Effector memory CD4-positive, alpha-beta T cell (primary cell): Measurements from ENCODE around the gene KRI1.
"Not testable (repeated sequence)": the region's sequence is repeated elsewhere in the genome, so short reads cannot be mapped to it uniquely, and the experiment has no call there.

Experiments
- DNase-seq, 3 donors: peaks; one replicate each; pipeline ENCODE4 v3.0.0-alpha.2; 2020
- H3K27ac ChIP-seq: 2 replicates; pipeline ENCODE4 v1.7.0; 2013; ENCODE audit warnings: mild to moderate bottlenecking, low read length, moderate library complexity; ENCODE audit not compliant: insufficient read depth, poor library complexity, severe bottlenecking
- H3K27me3 ChIP-seq: replicated peaks from 2 replicates; pipeline ENCODE4 v1.7.0; 2013; ENCODE audit warnings: mild to moderate bottlenecking, low read length; ENCODE audit not compliant: insufficient read depth, control insufficient read depth, poor library complexity, severe bottlenecking
- H3K36me3 ChIP-seq: 2 replicates; pipeline ENCODE4 v1.7.0; 2013; ENCODE audit warnings: mild to moderate bottlenecking, low read length, moderate library complexity; ENCODE audit not compliant: control insufficient read depth, insufficient read depth
- H3K4me1 ChIP-seq: 2 replicates; pipeline ENCODE4 v1.7.0; 2013; ENCODE audit warnings: low read length, mild to moderate bottlenecking; ENCODE audit not compliant: control insufficient read depth, insufficient read depth, poor library complexity, severe bottlenecking
- H3K4me3 ChIP-seq: 2 replicates; pipeline ENCODE4 v1.7.0; 2013; ENCODE audit warnings: low read length, low read depth, mild to moderate bottlenecking; ENCODE audit not compliant: insufficient read depth, poor library complexity, severe bottlenecking
- H3K9me3 ChIP-seq: 2 replicates; pipeline ENCODE4 v1.7.0; 2013; ENCODE audit warnings: mild to moderate bottlenecking, low read length, moderate library complexity; ENCODE audit not compliant: control insufficient read depth

KRI1 gene

GRCh38 chr19:10575011-10575716 is 9.4 kb upstream of the KRI1 start:
- Histone ChIP-seq H3K4me1 (peaks cover 6% of the 10 kb centered on the region), H3K36me3 (no peaks in the 10 kb centered on the region), H3K27me3 (no peaks in the 10 kb centered on the region), H3K4me3 (no peak overlapping the region), H3K27ac (no peak overlapping the region), H3K9me3 (no peaks in the 10 kb centered on the region)
- DNase-seq, result no peak

- no peak for DNase-seq
- Histone ChIP-seq H3K27ac (no peak overlapping the region), H3K4me3 (no peak overlapping the region), H3K36me3 (no peaks in the 10 kb centered on the region), H3K27me3 (no peaks in the 10 kb centered on the region), H3K4me1 (peaks cover 7% of the 10 kb centered on the region), H3K9me3 (no peaks in the 10 kb centered on the region)
Observed at GRCh38 chr19:10574462-10574861, 8.7 kb upstream of the KRI1 start.

- not testable (repeated sequence) for H3K36me3 ChIP-seq, H3K4me3 ChIP-seq, H3K9me3 ChIP-seq, H3K27me3 ChIP-seq, H3K27ac ChIP-seq, DNase-seq
- H3K4me1 ChIP-seq, result peaks cover 11% of the 10 kb centered on the region
Observed at GRCh38 chr19:10573793-10574192, 8.0 kb upstream of the KRI1 start.

GRCh38 chr19:10568826-10569651 is 3.2 kb upstream of the KRI1 start, which contains the start of gene CDKN2D:
TSS of gene CDKN2D (minus strand) at chr19:10568979. CDS start at chr19:10568653, 326 bp downstream.
- no peaks in the 10 kb centered on the region for H3K9me3 ChIP-seq
- peak within 1 kb of the TSS; percentile 74 for H3K27ac ChIP-seq
- no peaks in the 10 kb centered on the region for H3K36me3 ChIP-seq
- H3K4me1 ChIP-seq, result peaks cover 37% of the 10 kb centered on the region
- H3K4me3 ChIP-seq, result peak within 1 kb of the TSS; percentile 84
- DNase-seq, result peak; percentile 99 to 100 (median 99)
- no peaks in the 10 kb centered on the region for H3K27me3 ChIP-seq

GRCh38 chr19:10568062-10568825 is 2.4 kb upstream of the KRI1 start:
- Histone ChIP-seq H3K9me3 (no peaks in the 10 kb centered on the region), H3K4me1 (peaks cover 37% of the 10 kb centered on the region), H3K4me3 (peak overlapping the region; percentile 84), H3K36me3 (no peaks in the 10 kb centered on the region), H3K27ac (peak overlapping the region; percentile 74), H3K27me3 (no peaks in the 10 kb centered on the region)
- peak in 2 of 3 donors; percentile 17 to 46 for DNase-seq

GRCh38 chr19:10567656-10568055 is 1.8 kb upstream of the KRI1 start:
- Histone ChIP-seq H3K36me3 (no peaks in the 10 kb centered on the region), H3K9me3 (no peaks in the 10 kb centered on the region), H3K4me3 (peak overlapping the region; percentile 84), H3K27me3 (no peaks in the 10 kb centered on the region), H3K27ac (peak overlapping the region; percentile 74), H3K4me1 (peaks cover 37% of the 10 kb centered on the region)
- DNase-seq, result no peak

GRCh38 chr19:10566658-10567410 is 1.0 kb upstream of the KRI1 start:
- Histone ChIP-seq H3K9me3 (no peaks in the 10 kb centered on the region), H3K27ac (peak overlapping the region; percentile 74), H3K4me3 (peak overlapping the region; percentile 84), H3K4me1 (peaks cover 31% of the 10 kb centered on the region), H3K36me3 (peaks cover under 1% of the 10 kb centered on the region), H3K27me3 (no peaks in the 10 kb centered on the region)
- DNase-seq, result peak; percentile 34 to 52 (median 35)

GRCh38 chr19:10566408-10566657 is 523 bp upstream of the KRI1 start:
- DNase-seq, result no peak
- H3K4me3 ChIP-seq, result peak overlapping the region; percentile 84
- H3K27ac ChIP-seq, result peak overlapping the region; percentile 74

GRCh38 chr19:10565028-10565566 is 713 bp downstream of the KRI1 start:
- peak overlapping the region; percentile 82 for H3K27ac ChIP-seq
- peaks cover 18% of the 10 kb centered on the region for H3K36me3 ChIP-seq
- H3K4me3 ChIP-seq, result peak overlapping the region; percentile 84
- H3K9me3 ChIP-seq, result no peaks in the 10 kb centered on the region
- no peaks in the 10 kb centered on the region for H3K27me3 ChIP-seq
- DNase-seq, result peak in 2 of 3 donors; percentile 32 to 40
- H3K4me1 ChIP-seq, result peaks cover 31% of the 10 kb centered on the region

More at GRCh38 chr19:10566408-10566657, 523 bp upstream of the KRI1 start:
- Histone ChIP-seq H3K27me3 (no peaks in the 10 kb centered on the region), H3K36me3 (peaks cover 6% of the 10 kb centered on the region), H3K4me1 (peaks cover 31% of the 10 kb centered on the region), H3K9me3 (no peaks in the 10 kb centered on the region)
